ENCODE results near the gene USP34.
A peak's percentile ranks its signal among the peaks of the same experiment; 100 is the strongest.
"Not testable (repeated sequence)": the region's sequence is repeated elsewhere in the genome, so short reads cannot be mapped to it uniquely, and the experiment has no call there.

Gene USP34

GRCh38 chr2:61469424-61470121 is 1.3 kb downstream of the USP34 start:
- no peaks in the 10 kb centered on the region for H3K36me3 Mint-ChIP-seq
- no peaks in the 10 kb centered on the region for H3K9me3 Mint-ChIP-seq (ENCODE audit: low read depth)
- no peaks in the 10 kb centered on the region for H3K27me3 Mint-ChIP-seq
- peak overlapping the region; percentile 93 for H3K4me3 Mint-ChIP-seq
- H3K4me1 Mint-ChIP-seq (ENCODE audit: low read depth), result peaks cover 48% of the 10 kb centered on the region
- H3K27ac Mint-ChIP-seq, result peak overlapping the region; percentile 93

- peak overlapping the region; percentile 93 for H3K4me3 Mint-ChIP-seq
- H3K9me3 Mint-ChIP-seq (ENCODE audit: low read depth); H3K36me3 Mint-ChIP-seq; H3K27me3 Mint-ChIP-seq: not testable (repeated sequence)
- peaks cover 60% of the 10 kb centered on the region for H3K4me1 Mint-ChIP-seq (ENCODE audit: low read depth)
- H3K27ac Mint-ChIP-seq, result peak overlapping the region; percentile 93
Measured at GRCh38 chr2:61468231-61468630, 2.7 kb downstream of the USP34 start.

GRCh38 chr2:61465045-61465444 is 5.8 kb downstream of the USP34 start:
- no peak overlapping the region for H3K27ac Mint-ChIP-seq
- H3K4me1 Mint-ChIP-seq (ENCODE audit: low read depth), result peaks cover 69% of the 10 kb centered on the region
- no peaks in the 10 kb centered on the region for H3K36me3 Mint-ChIP-seq
- H3K4me3 Mint-ChIP-seq, result peak overlapping the region; percentile 12
- no peaks in the 10 kb centered on the region for H3K27me3 Mint-ChIP-seq
- H3K9me3 Mint-ChIP-seq (ENCODE audit: low read depth), result no peaks in the 10 kb centered on the region

GRCh38 chr2:61463769-61464475 is 7.0 kb downstream of the USP34 start:
- Mint-ChIP-seq H3K9me3 (ENCODE audit: low read depth) (no peaks in the 10 kb centered on the region), H3K27ac (peak overlapping the region; percentile 51), H3K27me3 (no peaks in the 10 kb centered on the region), H3K4me1 (ENCODE audit: low read depth) (peaks cover 68% of the 10 kb centered on the region), H3K4me3 (peak overlapping the region; percentile 38), H3K36me3 (no peaks in the 10 kb centered on the region)

GRCh38 chr2:61461404-61461803 is 9.5 kb downstream of the USP34 start:
- no peaks in the 10 kb centered on the region for H3K36me3 Mint-ChIP-seq
- no peak overlapping the region for H3K4me3 Mint-ChIP-seq
- H3K9me3 Mint-ChIP-seq (ENCODE audit: low read depth), result no peaks in the 10 kb centered on the region
- no peaks in the 10 kb centered on the region for H3K27me3 Mint-ChIP-seq
- H3K27ac Mint-ChIP-seq, result no peak overlapping the region
- peaks cover 74% of the 10 kb centered on the region for H3K4me1 Mint-ChIP-seq (ENCODE audit: low read depth)

- H3K9me3 Mint-ChIP-seq (ENCODE audit: low read depth), result no peaks in the 10 kb centered on the region
- no peaks in the 10 kb centered on the region for H3K36me3 Mint-ChIP-seq
- peak overlapping the region; percentile 50 for H3K27ac Mint-ChIP-seq
- peaks cover 78% of the 10 kb centered on the region for H3K4me1 Mint-ChIP-seq (ENCODE audit: low read depth)
- peak overlapping the region; percentile 23 for H3K4me3 Mint-ChIP-seq
- no peaks in the 10 kb centered on the region for H3K27me3 Mint-ChIP-seq
Measured at GRCh38 chr2:61460163-61460562, 10.7 kb downstream of the USP34 start.

- H3K4me3 Mint-ChIP-seq, result no peak overlapping the region
- H3K4me1 Mint-ChIP-seq (ENCODE audit: low read depth), result peaks cover 67% of the 10 kb centered on the region
Measured at GRCh38 chr2:61456746-61457420, 14.0 kb downstream of the USP34 start.

GRCh38 chr2:61456070-61456745 is 14.7 kb downstream of the USP34 start:
- Mint-ChIP-seq H3K4me3 (no peak overlapping the region), H3K27ac (no peak overlapping the region), H3K36me3 (no peaks in the 10 kb centered on the region), H3K9me3 (ENCODE audit: low read depth) (no peaks in the 10 kb centered on the region), H3K4me1 (ENCODE audit: low read depth) (peaks cover 64% of the 10 kb centered on the region), H3K27me3 (no peaks in the 10 kb centered on the region)

More at GRCh38 chr2:61456746-61457420, 14.0 kb downstream of the USP34 start:
- Mint-ChIP-seq H3K27ac (peak overlapping the region; percentile 10), H3K36me3 (no peaks in the 10 kb centered on the region), H3K27me3 (no peaks in the 10 kb centered on the region), H3K9me3 (ENCODE audit: low read depth) (no peaks in the 10 kb centered on the region)

- H3K27me3 Mint-ChIP-seq, result not testable (repeated sequence)
Measured at GRCh38 chr2:61454972-61455371, 15.9 kb downstream of the USP34 start.

GRCh38 chr2:61454383-61454782 is 16.5 kb downstream of the USP34 start:
- H3K4me1 Mint-ChIP-seq (ENCODE audit: low read depth), result peaks cover 63% of the 10 kb centered on the region
- no peaks in the 10 kb centered on the region for H3K9me3 Mint-ChIP-seq (ENCODE audit: low read depth)
- peaks cover 1% of the 10 kb centered on the region for H3K36me3 Mint-ChIP-seq
- H3K27me3 Mint-ChIP-seq, result no peaks in the 10 kb centered on the region
- no peak overlapping the region for H3K27ac Mint-ChIP-seq
- no peak overlapping the region for H3K4me3 Mint-ChIP-seq

More at GRCh38 chr2:61454972-61455371, 15.9 kb downstream of the USP34 start:
- not testable (repeated sequence) for H3K4me3 Mint-ChIP-seq; H3K27ac Mint-ChIP-seq; H3K36me3 Mint-ChIP-seq; H3K9me3 Mint-ChIP-seq (ENCODE audit: low read depth)
- peaks cover 61% of the 10 kb centered on the region for H3K4me1 Mint-ChIP-seq (ENCODE audit: low read depth)

- no peak overlapping the region for H3K4me3 Mint-ChIP-seq
- H3K27me3 Mint-ChIP-seq, result no peaks in the 10 kb centered on the region
- no peak overlapping the region for H3K27ac Mint-ChIP-seq
- peaks cover 58% of the 10 kb centered on the region for H3K4me1 Mint-ChIP-seq (ENCODE audit: low read depth)
- peaks cover 3% of the 10 kb centered on the region for H3K36me3 Mint-ChIP-seq
- no peaks in the 10 kb centered on the region for H3K9me3 Mint-ChIP-seq (ENCODE audit: low read depth)
Measured at GRCh38 chr2:61452392-61452791, 18.5 kb downstream of the USP34 start.

GRCh38 chr2:61451178-61451577 is 19.7 kb downstream of the USP34 start:
- Mint-ChIP-seq H3K4me3 (no peak overlapping the region), H3K9me3 (ENCODE audit: low read depth) (no peaks in the 10 kb centered on the region), H3K4me1 (ENCODE audit: low read depth) (peaks cover 55% of the 10 kb centered on the region), H3K27ac (peak overlapping the region; percentile 66), H3K36me3 (peaks cover 3% of the 10 kb centered on the region), H3K27me3 (no peaks in the 10 kb centered on the region)

- Mint-ChIP-seq H3K27ac (no peak overlapping the region), H3K4me3 (no peak overlapping the region), H3K27me3 (no peaks in the 10 kb centered on the region), H3K9me3 (ENCODE audit: low read depth) (no peaks in the 10 kb centered on the region), H3K4me1 (ENCODE audit: low read depth) (peaks cover 46% of the 10 kb centered on the region), H3K36me3 (peaks cover 3% of the 10 kb centered on the region)
Measured at GRCh38 chr2:61450144-61450543, 20.7 kb downstream of the USP34 start.

- H3K36me3 Mint-ChIP-seq, result peaks cover 6% of the 10 kb centered on the region
- peak overlapping the region; percentile 41 for H3K27ac Mint-ChIP-seq
- no peaks in the 10 kb centered on the region for H3K27me3 Mint-ChIP-seq
- peaks cover 51% of the 10 kb centered on the region for H3K4me1 Mint-ChIP-seq (ENCODE audit: low read depth)
- peak overlapping the region; percentile 13 for H3K4me3 Mint-ChIP-seq
- no peaks in the 10 kb centered on the region for H3K9me3 Mint-ChIP-seq (ENCODE audit: low read depth)
Measured at GRCh38 chr2:61448229-61448628, 22.7 kb downstream of the USP34 start.

GRCh38 chr2:61446971-61447370 is 23.9 kb downstream of the USP34 start:
- H3K36me3 Mint-ChIP-seq; H3K27ac Mint-ChIP-seq; H3K9me3 Mint-ChIP-seq (ENCODE audit: low read depth); H3K27me3 Mint-ChIP-seq; H3K4me3 Mint-ChIP-seq: not testable (repeated sequence)
- peaks cover 59% of the 10 kb centered on the region for H3K4me1 Mint-ChIP-seq (ENCODE audit: low read depth)

Measured in activated naive CD8-positive, alpha-beta T cell (primary cell).